OCI-LY1 (cell line): Measurements from ENCODE around the gene BMP7.

Experiments used
- H2AFZ ChIP-seq: fragments of 200-600 bp; sonication (generic), shearing (Covaris generic); 2 replicates; pipeline ENCODE4 v1.6.0; 2014; ENCODE audit warnings: antibody characterized with exemption, mild to moderate bottlenecking, low read length
- H3F3A ChIP-seq: fragments of 200-600 bp; sonication (generic), shearing (Covaris generic); 2 replicates; pipeline ENCODE4 v1.6.0; 2014; ENCODE audit warnings: mild to moderate bottlenecking, antibody characterized with exemption, low read length, moderate library complexity; ENCODE audit not compliant: insufficient read depth
- H3K27ac ChIP-seq: fragments of 200-600 bp; sonication (generic); 2 replicates; pipeline ENCODE4 v1.5.1; 2014; ENCODE audit warnings: low read length, mixed run types, mild to moderate bottlenecking, low read depth; ENCODE audit not compliant: poor library complexity, severe bottlenecking
- H3K27me3 ChIP-seq: fragments of 200-600 bp; sonication (generic); 2 replicates; pipeline ENCODE4 v1.6.0; 2014; ENCODE audit warnings: antibody characterized with exemption, mild to moderate bottlenecking, low read length, moderate library complexity; ENCODE audit not compliant: insufficient read depth
- H3K36me3 ChIP-seq: fragments of 200-600 bp; sonication (generic); 2 replicates; pipeline ENCODE4 v1.6.1; 2014; ENCODE audit warnings: mild to moderate bottlenecking, antibody characterized with exemption, low read length, moderate library complexity, mixed read lengths; ENCODE audit not compliant: insufficient read depth
- H3K4me1 ChIP-seq: fragments of 200-600 bp; sonication (generic); 2 replicates; pipeline ENCODE4 v1.5.1; 2014; ENCODE audit warnings: mild to moderate bottlenecking, low read length, moderate library complexity; ENCODE audit not compliant: insufficient read depth, severe bottlenecking
- H3K4me2 ChIP-seq: fragments of 200-600 bp; sonication (generic), shearing (Covaris generic); 2 replicates; pipeline ENCODE4 v1.6.1; 2014; ENCODE audit warnings: low read length
- H3K4me3 ChIP-seq: fragments of 200-600 bp; sonication (generic); 2 replicates; pipeline ENCODE4 v1.5.1; 2014; ENCODE audit warnings: low read length, low read depth, mild to moderate bottlenecking, mixed read lengths; ENCODE audit not compliant: poor library complexity, severe bottlenecking
- H3K79me2 ChIP-seq: fragments of 200-600 bp; shearing (Covaris generic); 2 replicates; pipeline ENCODE4 v1.6.1; 2016; ENCODE audit warnings: mixed run types, low read length, mixed read lengths; ENCODE audit not compliant: insufficient read depth
- H3K9ac ChIP-seq: fragments of 200-600 bp; sonication (generic), shearing (Covaris generic); 2 replicates; pipeline ENCODE4 v1.6.1; 2014; ENCODE audit warnings: mild to moderate bottlenecking, low read length, mixed read lengths
- H3K9me2 ChIP-seq: fragments of 200-600 bp; sonication (generic), shearing (Covaris generic); 2 replicates; pipeline ENCODE4 v1.6.1; 2014; ENCODE audit warnings: low read depth, mild to moderate bottlenecking, low read length, mixed read lengths
- H3K9me3 ChIP-seq: fragments of 200-600 bp; shearing (Covaris generic); 2 replicates; pipeline ENCODE4 v1.6.1; 2014; ENCODE audit warnings: low read length, mixed read lengths
- H4K20me1 ChIP-seq: fragments of 200-600 bp; sonication (generic), shearing (Covaris generic); 2 replicates; pipeline ENCODE4 v1.6.0; 2016; ENCODE audit warnings: mild to moderate bottlenecking, low read length; ENCODE audit not compliant: insufficient read depth
- EZH2 ChIP-seq: fragments of 200-600 bp; sonication (generic), shearing (Covaris generic); IDR thresholded peaks from 2 replicates; pipeline ENCODE4 v1.8.0; 2017; ENCODE audit warnings: borderline replicate concordance, mixed run types, mild to moderate bottlenecking, antibody characterized with exemption, low read length, moderate library complexity, mixed read lengths
- TF ChIP-seq, protein P1 (sequence below): fragments of 200-600 bp; sonication (generic), shearing (Covaris generic); IDR thresholded peaks from 2 replicates; pipeline ENCODE4 v1.5.1; 2017; ENCODE audit warnings: mild to moderate bottlenecking, antibody characterized with exemption, low read length, moderate library complexity, mixed read lengths

The BMP7 gene

DNA sequence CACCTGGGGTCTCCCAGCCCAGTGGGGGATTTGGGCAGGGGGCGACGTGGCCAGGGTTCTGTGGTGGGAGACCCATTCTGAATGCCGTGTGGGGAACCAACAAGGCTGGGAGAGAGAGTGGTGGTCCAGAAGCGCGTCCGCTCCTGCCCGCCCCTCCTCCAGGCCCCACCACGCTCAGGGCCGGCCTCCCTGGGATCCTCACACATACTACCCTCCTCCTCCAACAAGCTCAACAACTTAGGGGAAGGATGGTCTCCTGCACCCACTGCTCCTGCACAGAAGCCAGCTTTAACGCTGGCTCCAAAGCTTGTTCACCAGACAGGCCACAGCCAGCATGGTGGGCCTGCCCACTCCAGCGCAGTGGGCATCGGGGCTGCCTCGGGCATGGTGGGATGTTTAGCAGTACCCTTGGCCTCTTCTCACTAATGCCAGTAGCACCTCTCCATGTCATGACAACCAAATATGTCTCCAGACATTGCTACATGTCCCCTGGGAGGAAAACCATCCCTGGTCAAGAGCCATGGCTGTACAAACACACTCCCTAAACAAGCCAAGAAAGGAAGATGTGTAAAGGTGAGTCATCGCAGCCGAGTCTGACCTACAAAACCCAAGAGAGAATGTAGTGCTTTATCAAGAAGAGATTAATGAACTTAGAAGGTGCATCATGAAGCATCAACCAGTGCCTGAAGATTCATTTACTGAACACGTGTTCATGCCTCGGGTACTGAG, 75.7 kb downstream of the BMP7 start:
- Histone ChIP-seq H3K4me1 (no peaks in the 10 kb centered on the region), H3K9ac (no peak overlapping the region), H3K36me3 (peaks cover 93% of the 10 kb centered on the region), H2AFZ (no peak overlapping the region), H3K9me2 (no peaks in the 10 kb centered on the region), H3F3A (no peaks in the 10 kb centered on the region), H3K4me2 (no peak overlapping the region), H3K79me2 (0 out of 2 replicates have a peak, but pooled peaks cover 3% of the 10 kb centered on the region), H4K20me1 (no peaks in the 10 kb centered on the region), H3K27me3 (no peaks in the 10 kb centered on the region), H3K4me3 (no peak overlapping the region), H3K27ac (no peak overlapping the region), H3K9me3 (no peaks in the 10 kb centered on the region)
- TF ChIP-seq, protein P1, sequence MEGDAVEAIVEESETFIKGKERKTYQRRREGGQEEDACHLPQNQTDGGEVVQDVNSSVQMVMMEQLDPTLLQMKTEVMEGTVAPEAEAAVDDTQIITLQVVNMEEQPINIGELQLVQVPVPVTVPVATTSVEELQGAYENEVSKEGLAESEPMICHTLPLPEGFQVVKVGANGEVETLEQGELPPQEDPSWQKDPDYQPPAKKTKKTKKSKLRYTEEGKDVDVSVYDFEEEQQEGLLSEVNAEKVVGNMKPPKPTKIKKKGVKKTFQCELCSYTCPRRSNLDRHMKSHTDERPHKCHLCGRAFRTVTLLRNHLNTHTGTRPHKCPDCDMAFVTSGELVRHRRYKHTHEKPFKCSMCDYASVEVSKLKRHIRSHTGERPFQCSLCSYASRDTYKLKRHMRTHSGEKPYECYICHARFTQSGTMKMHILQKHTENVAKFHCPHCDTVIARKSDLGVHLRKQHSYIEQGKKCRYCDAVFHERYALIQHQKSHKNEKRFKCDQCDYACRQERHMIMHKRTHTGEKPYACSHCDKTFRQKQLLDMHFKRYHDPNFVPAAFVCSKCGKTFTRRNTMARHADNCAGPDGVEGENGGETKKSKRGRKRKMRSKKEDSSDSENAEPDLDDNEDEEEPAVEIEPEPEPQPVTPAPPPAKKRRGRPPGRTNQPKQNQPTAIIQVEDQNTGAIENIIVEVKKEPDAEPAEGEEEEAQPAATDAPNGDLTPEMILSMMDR: no peak
- no peak for TF ChIP-seq EZH2

DNA sequence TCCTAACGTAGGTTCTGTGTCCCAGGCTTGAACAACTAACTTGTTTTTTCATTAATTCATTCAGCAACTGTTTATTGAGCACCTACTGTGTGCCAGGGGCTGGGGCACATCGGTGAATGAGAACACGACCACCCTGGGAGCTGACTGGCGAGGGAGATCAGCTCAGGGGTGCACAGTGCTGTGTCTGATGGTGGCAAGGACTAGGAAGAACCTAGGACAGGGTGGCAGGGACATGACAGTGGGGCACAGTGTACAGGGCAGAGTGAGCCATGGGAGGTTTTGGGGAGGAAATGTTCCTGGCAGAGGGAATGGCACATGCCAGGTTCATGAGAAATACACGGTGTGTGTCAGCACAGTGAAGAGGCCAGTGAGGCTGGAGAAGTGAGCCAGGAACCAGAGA, 76.7 kb downstream of the BMP7 start:
- Histone ChIP-seq H3K9me2 (no peaks in the 10 kb centered on the region), H3K36me3 (peaks cover 93% of the 10 kb centered on the region), H3K4me1 (no peaks in the 10 kb centered on the region), H3K27me3 (no peaks in the 10 kb centered on the region), H4K20me1 (no peaks in the 10 kb centered on the region), H3K79me2 (0 out of 2 replicates have a peak, but pooled peaks cover 3% of the 10 kb centered on the region), H3K27ac (no peak overlapping the region), H3K9me3 (no peaks in the 10 kb centered on the region), H3K4me3 (no peak overlapping the region), H2AFZ (no peak overlapping the region), H3K9ac (no peak overlapping the region), H3K4me2 (no peak overlapping the region), H3F3A (no peaks in the 10 kb centered on the region)
- TF ChIP-seq, protein P1: no peak
- TF ChIP-seq EZH2: no peak

DNA sequence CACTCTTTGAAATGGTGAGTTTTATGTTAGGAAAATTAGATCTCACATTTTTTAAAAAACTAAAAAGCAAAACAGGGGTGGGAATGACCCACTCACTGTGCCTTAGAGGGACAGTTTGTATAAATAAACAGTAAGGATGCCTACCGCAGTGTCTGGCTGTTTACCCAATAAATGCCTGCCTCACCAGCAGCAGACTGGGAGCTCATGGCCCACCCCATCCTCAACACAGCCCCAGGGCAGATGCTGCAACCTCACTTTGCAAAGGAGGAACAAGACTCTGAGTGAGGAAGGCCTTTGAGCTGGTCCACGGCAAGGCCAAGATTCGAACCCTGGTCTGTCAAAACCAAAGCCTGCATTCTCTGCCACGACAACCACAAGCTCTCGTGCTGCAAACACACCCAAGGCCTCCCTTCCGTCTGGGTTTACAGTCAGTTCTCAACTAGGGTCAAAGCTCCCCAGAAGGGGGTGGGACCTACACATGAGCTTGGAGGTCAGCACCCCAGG, 77.8 kb downstream of the BMP7 start:
- Histone ChIP-seq H2AFZ (no peak overlapping the region), H3K4me2 (no peak overlapping the region), H3K9me3 (no peaks in the 10 kb centered on the region), H3K27me3 (no peaks in the 10 kb centered on the region), H4K20me1 (no peaks in the 10 kb centered on the region), H3K9ac (no peak overlapping the region), H3K27ac (peak overlapping the region; percentile 1), H3K79me2 (0 out of 2 replicates have a peak, but pooled peaks cover 3% of the 10 kb centered on the region), H3K9me2 (no peaks in the 10 kb centered on the region), H3K36me3 (peaks cover 93% of the 10 kb centered on the region), H3F3A (no peaks in the 10 kb centered on the region), H3K4me1 (no peaks in the 10 kb centered on the region), H3K4me3 (no peak overlapping the region)
- no peak for TF ChIP-seq EZH2
- TF ChIP-seq, protein P1: no peak
